Stimulated activated CD8-positive, alpha-beta memory T cell treated with anti-CD3 and anti-CD28 coated beads, Interleukin-2, amount 100 ng/mL, for 1 hour (primary cell): ENCODE results near the gene NASP.

ENCODE experiments used
- DNase-seq, 2 donors: peaks; one replicate each; pipeline ENCODE4 v3.0.0-alpha.2; 2020; ENCODE audit warnings: low read depth in 2 of 2

NASP gene

GRCh38 chr1:45583666-45584350 is at the start of gene NASP:
TSS of gene NASP (plus strand) at chr1:45584041. CDS start at chr1:45584147, 106 bp downstream.
- DNase-seq = peak; percentile 86 to 90

GRCh38 chr1:45535988-45536766 is 47.7 kb upstream of the NASP start:
- DNase-seq = no peak

GRCh38 chr1:45536886-45537285 is 47.0 kb upstream of the NASP start:
- DNase-seq = no peak

GRCh38 chr1:45541193-45541592 is 42.6 kb upstream of the NASP start:
- DNase-seq = no peak

- DNase-seq = no peak
These were observed 41.2 kb upstream of the NASP start for GRCh38 chr1:45542591-45542990.

DNA sequence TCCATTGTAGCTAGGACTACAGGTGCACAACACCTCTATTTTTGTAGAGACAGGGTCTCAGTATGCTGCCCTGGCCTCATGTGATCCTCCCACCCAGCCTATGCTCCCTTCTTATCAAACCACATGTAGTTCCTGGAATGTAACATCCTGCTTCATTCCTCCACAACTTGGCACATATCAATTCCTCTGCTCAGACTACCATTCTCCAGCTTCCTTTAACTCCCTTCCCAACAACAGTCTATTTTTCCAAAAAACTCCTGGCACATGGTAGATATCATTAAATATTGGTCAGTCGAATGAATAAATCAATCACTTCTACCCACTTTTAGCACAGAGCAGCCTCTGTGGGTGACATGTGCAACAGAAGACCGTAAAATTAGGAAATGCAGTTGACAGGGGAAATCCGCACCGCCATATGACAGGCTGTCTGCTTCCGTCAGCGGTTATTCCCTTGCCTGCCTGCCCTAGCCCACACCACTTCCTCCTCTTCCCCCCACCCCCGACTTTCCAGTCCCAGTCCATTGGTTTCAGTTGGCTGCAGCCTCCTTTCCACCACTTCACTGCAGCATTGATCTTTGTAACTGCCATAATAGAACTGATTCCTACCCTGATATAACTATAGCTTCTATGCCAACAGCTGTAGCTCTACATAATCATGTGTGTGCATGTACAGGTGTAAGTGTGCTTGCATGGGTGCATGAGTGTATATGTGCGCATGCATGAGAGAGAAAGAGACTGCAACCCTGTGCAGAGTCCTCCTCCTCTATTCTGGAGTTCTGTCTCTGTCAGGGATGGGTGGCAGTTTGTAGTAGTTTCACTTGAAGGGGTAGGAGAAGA is 40.0 kb upstream of the NASP start:
- DNase-seq = peak; percentile 40 to 53

- DNase-seq = no peak
These were observed 39.3 kb upstream of the NASP start for GRCh38 chr1:45544530-45544929.

GRCh38 chr1:45545019-45545493 is 38.8 kb upstream of the NASP start:
- no peak for DNase-seq

GRCh38 chr1:45545553-45546310 is 38.1 kb upstream of the NASP start:
- no peak for DNase-seq

DNA sequence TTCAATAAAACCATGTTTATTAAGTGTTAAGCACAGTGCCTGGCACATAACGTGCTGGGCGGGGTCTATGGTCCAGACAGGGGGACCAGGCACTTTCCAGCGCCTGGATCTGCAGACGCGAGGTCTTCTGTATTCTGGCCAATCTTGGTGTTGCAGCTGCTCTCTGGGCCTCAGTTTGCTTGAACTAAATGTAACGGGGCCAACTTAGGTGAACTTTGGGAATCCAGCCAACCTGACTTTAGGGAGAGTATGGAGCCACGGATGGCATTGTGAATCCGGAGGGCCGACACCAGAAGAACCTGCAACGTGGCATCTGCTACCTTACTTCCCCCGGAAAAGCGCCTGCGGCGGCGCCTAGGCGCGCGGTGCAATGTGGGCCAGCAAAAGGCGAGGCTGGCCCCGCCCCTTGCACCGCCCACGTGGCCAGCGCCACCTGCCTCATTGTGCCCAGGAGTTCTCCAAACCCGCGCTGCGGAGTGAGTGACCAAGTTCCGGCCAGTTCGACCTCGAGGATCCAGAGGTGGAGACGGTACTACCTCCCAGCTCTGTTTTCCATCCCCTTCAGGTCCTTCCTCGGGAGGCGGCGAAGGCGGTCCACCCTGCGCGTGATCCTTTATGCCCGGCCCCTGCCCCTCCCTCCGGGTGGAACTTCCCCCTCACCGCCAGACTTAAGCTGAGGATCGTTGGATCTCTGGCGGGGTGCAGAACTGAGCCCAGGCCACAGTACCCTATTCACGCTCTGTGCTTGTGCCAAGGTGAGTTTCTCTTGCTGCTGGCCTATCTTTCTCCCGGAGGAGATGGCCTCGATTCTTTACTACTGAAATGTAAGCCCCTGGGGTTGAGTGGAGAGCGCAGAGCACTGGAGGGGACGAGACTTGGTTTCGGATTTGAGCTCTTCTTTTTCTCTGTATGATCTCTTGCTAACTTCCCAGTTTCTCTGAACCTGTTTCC is 33.2 kb upstream of the NASP start, which contains the start of gene AKR1A1:
TSS of gene AKR1A1 (plus strand) at position 426 of the 951 bp plus-strand sequence. CDS start 10,969 bp downstream, outside the sequence.
- peak; percentile 67 for DNase-seq

DNA sequence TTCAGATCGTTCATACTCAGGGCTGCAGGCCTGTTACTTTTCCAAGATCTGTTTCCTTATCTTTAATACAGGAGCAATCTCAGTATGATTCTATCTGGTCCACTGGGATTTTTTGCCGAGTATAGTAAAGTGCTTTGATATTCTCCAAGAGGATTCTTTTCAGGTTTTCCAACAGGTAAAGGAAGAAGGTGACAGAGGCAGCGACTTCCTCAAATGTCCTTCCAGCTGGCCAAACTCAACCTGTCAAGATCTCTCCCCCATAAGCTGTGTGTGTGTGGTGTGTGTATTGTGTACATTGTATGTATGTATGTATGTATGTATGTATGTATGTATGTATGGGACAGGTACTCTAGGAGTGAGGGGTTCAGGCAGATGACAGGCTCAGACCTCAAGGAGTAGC is 32.2 kb upstream of the NASP start:
- DNase-seq = no peak

GRCh38 chr1:45552331-45552730 is 31.5 kb upstream of the NASP start:
- DNase-seq = no peak

GRCh38 chr1:45554198-45554597 is 29.6 kb upstream of the NASP start:
- no peak for DNase-seq

DNA sequence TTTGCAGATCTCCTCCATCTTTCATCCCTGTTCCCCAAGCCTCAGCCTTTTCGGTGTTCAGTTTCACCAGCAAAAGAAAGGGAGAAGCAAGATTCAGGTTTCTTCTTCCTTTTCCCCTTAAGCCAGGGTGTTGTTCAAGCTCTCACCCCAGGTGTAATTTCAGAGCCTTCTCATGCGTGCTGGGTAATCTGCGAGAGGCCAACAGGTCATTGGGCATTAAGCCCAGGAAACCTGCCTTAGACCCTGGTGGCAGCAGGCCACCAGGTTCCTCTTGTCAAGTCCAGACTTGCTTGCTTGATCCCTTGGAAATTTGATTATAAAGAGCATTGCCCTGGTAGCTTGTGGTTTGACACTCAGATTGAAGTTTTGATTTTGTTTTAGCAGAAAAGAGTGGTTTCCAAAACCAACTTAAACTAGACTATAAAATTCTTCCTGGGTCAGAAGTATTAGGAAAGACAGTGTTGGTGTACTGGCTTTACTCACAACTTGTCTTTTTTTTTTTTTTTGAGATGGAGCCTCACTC is 26.4 kb upstream of the NASP start:
- DNase-seq = no peak

GRCh38 chr1:45563843-45564242 is 20.0 kb upstream of the NASP start:
- no peak for DNase-seq

GRCh38 chr1:45566722-45567121 is 17.1 kb upstream of the NASP start:
- no peak for DNase-seq

- DNase-seq = no peak
These were observed 15.9 kb upstream of the NASP start for GRCh38 chr1:45567911-45568310.

GRCh38 chr1:45568421-45568820 is 15.4 kb upstream of the NASP start:
- no peak for DNase-seq

DNA sequence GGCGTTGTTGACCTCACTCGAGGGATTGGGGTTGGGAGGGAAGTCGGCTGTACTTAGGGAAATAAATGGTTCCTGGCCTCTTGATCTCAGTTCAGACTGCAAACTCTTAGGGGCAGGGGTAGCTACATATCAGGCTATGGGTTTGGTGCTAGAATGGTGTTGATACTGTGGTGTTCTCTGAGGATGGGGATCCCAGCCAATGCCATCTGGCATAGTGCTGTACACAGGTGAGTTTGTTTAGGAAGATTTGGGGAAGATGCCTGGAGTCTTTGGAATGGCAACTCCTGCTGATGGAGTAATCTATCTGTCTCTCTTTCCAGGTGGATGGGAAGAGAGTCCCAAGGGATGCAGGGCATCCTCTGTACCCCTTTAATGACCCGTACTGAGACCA is 14.3 kb upstream of the NASP start:
- DNase-seq = no peak
